VCaP (cell line): ENCODE results near the gene HDAC4.

ENCODE experiments used
- H3K27ac ChIP-seq: fragments of 450-650 bp; 2 replicates; pipeline ENCODE4 v1.5.1; 2017
- TF ChIP-seq, protein P1 (sequence below): fragments of 450-650 bp; conservative IDR thresholded peaks from 2 replicates; pipeline ENCODE4 v1.5.1; 2017; ENCODE audit warnings: mild to moderate bottlenecking, moderate library complexity

Gene HDAC4

DNA sequence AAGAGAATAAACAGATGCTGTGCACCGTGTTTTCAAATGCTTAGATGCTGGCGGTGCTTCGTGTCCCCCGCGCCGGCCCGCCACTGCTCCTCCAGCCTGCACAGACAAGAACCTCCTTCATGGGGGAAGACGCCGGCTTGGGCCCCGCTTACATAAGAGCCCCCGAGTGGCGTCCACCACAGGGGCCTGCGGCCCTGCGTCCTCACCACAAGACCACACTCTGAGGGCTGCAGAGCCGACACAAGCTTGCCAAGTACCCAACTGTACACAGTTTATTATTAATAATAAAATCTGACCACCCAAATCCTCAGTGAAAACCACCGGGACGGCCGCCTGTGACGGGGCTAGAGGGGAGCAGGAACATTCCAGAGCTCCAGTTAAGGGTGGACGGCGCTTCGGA, 232.2 kb downstream of the HDAC4 start:
- TF ChIP-seq, protein P1, sequence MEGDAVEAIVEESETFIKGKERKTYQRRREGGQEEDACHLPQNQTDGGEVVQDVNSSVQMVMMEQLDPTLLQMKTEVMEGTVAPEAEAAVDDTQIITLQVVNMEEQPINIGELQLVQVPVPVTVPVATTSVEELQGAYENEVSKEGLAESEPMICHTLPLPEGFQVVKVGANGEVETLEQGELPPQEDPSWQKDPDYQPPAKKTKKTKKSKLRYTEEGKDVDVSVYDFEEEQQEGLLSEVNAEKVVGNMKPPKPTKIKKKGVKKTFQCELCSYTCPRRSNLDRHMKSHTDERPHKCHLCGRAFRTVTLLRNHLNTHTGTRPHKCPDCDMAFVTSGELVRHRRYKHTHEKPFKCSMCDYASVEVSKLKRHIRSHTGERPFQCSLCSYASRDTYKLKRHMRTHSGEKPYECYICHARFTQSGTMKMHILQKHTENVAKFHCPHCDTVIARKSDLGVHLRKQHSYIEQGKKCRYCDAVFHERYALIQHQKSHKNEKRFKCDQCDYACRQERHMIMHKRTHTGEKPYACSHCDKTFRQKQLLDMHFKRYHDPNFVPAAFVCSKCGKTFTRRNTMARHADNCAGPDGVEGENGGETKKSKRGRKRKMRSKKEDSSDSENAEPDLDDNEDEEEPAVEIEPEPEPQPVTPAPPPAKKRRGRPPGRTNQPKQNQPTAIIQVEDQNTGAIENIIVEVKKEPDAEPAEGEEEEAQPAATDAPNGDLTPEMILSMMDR: no peak

DNA sequence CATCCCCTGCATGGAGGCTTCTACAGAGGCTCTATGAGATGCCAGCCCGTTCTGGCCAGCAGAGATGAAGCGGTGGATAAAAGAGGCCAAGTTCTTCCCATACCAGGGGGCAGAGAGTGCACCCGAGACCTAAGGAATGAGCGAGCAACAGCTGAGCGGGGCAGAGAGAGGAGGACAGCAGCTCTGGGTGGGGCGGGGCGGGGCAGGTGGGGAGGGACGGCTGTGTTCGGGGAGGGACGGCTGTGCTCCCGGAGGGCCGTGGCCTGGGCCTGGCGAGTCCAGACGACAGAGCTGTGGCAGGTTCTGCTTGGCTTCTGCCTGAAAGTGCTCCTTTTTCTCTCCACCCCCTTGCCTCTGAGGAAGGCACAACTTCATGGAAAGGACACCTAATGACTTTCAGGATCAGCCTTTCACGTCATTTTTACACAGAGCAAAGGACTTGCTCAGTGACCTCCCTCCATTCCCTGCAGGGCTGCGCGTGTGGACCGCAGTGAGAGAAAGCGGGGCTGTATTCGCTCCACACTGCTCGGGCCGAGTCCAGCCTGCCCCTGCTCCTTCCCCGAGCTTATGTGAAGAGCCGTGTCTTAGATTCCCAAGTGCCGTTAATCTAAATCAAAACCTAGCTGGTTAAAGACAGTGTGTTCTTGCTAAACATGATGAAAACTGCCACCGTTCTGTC, 232.9 kb downstream of the HDAC4 start:
- no peak overlapping the region for H3K27ac ChIP-seq
- TF ChIP-seq, protein P1: no peak

More for the DNA sequence above, 232.2 kb downstream of the HDAC4 start:
- H3K27ac ChIP-seq: no peak overlapping the region

DNA sequence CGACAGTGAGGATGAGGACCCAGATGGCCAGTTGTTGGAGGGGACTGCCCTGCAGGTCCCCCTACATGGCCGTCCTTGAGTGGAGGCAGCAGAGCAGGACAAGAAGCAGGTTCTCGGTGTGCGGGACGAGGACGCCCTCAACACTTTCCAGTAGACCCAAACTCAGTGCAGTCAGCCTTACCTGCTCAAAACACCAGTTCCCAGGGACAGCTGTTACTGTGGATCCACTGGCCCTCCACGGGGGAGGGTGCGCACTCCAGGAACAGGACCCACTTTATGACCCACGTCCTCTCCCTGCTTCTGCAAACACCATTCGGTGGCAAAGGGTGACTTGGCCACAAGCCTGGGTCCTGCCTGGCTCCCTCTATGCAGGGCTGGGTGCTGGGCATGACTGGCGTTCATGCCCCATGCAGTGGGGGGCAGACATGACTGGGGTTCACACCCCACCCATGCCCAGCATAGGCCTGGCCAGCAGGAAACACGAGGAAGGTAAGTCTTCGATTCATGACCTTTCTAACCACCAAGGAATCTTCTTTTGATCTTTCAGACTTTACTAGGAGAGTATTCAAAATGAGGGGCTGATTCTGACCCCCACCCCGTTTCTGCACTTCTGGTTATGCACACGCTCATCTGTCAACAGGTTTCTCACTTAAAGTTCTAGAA, 233.7 kb downstream of the HDAC4 start:
- H3K27ac ChIP-seq: no peak overlapping the region
- TF ChIP-seq, protein P1: no peak

GRCh38 chr2:239166201-239166834, 234.5 kb downstream of the HDAC4 start:
- H3K27ac ChIP-seq: no peak overlapping the region
- TF ChIP-seq, protein P1: no peak

GRCh38 chr2:239165206-239165831, 235.5 kb downstream of the HDAC4 start:
- TF ChIP-seq, protein P1: no peak
- H3K27ac ChIP-seq: no peak overlapping the region

DNA sequence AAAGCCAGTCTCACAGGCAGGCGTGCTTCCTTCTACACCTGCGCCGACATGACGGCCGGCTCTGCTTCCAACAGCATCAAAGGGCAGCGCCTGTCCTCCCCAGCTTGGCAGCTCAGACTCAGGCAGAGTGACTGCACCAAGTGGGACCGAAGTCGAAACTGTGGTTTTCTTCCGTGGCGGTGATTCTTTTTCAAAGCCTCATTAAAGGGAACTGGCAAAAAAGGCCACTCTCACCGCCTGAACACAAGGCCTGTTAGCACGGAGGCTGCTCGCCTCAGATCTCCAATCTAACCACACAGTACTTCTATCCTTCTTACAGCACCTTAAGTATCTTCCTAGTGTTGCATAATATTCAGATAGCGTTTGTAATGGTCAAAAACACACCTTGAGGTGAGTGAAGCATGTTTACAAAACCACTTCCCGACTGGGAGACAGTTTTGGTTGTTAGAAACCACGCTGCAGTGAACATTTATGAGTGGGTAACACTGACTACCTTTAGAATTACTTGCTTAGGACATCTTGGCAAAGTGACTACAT, 236.4 kb downstream of the HDAC4 start:
- TF ChIP-seq, protein P1: no peak
- no peak overlapping the region for H3K27ac ChIP-seq
